Measurements from ENCODE around the gene SEPTIN3. TPM values are rescaled to one million over a fixed set of nuclear protein-coding genes. Genes with fewer than 3 reads are reported as not detected.

SEPTIN3 gene
- total RNA-seq, 1 donor from 2014 or later: 0.46 TPM

DNA sequence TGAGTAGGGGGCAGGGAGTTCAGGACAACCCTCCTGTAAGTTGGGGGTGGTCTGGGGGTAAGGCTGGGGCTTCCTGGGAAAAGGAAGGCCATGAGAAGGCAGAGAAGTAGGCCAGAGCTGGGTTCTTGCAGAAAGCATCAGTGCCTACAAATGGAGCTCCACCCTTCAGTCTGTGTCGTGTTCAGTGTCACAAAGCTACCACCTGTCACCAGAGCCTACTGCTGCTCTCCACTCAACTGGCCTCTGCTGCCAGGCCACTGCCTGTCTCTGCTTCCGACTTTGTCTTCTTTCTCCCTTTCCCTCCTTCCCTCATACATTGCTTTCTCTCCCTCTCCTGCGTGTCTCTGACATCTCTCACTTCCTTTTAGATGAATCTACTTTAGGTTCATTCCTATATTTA lies 26.0 kb downstream of the SEPTIN3 start:
- DNase-seq (ENCODE audit: extremely low spot score, unreplicated experiment): no peak
- TF ChIP-seq, protein P1, sequence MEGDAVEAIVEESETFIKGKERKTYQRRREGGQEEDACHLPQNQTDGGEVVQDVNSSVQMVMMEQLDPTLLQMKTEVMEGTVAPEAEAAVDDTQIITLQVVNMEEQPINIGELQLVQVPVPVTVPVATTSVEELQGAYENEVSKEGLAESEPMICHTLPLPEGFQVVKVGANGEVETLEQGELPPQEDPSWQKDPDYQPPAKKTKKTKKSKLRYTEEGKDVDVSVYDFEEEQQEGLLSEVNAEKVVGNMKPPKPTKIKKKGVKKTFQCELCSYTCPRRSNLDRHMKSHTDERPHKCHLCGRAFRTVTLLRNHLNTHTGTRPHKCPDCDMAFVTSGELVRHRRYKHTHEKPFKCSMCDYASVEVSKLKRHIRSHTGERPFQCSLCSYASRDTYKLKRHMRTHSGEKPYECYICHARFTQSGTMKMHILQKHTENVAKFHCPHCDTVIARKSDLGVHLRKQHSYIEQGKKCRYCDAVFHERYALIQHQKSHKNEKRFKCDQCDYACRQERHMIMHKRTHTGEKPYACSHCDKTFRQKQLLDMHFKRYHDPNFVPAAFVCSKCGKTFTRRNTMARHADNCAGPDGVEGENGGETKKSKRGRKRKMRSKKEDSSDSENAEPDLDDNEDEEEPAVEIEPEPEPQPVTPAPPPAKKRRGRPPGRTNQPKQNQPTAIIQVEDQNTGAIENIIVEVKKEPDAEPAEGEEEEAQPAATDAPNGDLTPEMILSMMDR (IDR thresholded peaks at IDR 0.05): no peak
- H3K9me3 Mint-ChIP-seq (ENCODE audit: unreplicated experiment): no peaks in the 10 kb centered on the region

DNA sequence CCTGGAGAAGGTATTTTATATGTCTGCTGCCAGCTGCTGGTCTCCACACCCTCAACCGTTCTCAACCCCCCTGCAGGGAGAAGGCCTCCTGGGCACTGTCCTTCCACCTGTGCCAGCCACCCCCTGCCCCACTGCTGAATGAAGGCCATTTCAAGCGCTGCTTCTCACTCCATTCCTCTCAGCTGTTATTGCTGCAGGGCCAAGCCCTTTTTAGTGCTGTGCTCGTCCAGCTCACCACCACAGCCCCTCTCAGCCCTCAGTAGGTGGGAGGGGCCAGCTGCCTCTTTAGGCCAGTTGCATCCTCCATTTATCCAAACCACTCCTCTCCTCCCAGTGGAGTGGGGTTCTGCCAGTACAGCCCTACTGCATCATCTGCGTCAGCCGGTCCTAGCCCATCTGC lies 27.6 kb downstream of the SEPTIN3 start:
- Mint-ChIP-seq H3K4me3 (ENCODE audit: unreplicated experiment) (no peak overlapping the region), H3K4me1 (ENCODE audit: unreplicated experiment) (no peaks in the 10 kb centered on the region), H3K27me3 (ENCODE audit: unreplicated experiment) (peaks cover 44% of the 10 kb centered on the region), H3K27ac (ENCODE audit: unreplicated experiment) (no peak overlapping the region), H3K9me3 (ENCODE audit: unreplicated experiment) (no peaks in the 10 kb centered on the region), H3K36me3 (ENCODE audit: unreplicated experiment) (no peaks in the 10 kb centered on the region)
- DNase-seq (ENCODE audit: extremely low spot score, unreplicated experiment): no peak
- TF ChIP-seq, protein P1 (IDR thresholded peaks at IDR 0.05): no peak

More for the DNA sequence above, 26.0 kb downstream of the SEPTIN3 start:
- H3K27me3 Mint-ChIP-seq (ENCODE audit: unreplicated experiment): peaks cover 31% of the 10 kb centered on the region
- no peak overlapping the region for H3K27ac Mint-ChIP-seq (ENCODE audit: unreplicated experiment)
- no peaks in the 10 kb centered on the region for H3K36me3 Mint-ChIP-seq (ENCODE audit: unreplicated experiment)
- no peak overlapping the region for H3K4me3 Mint-ChIP-seq (ENCODE audit: unreplicated experiment)
- H3K4me1 Mint-ChIP-seq (ENCODE audit: unreplicated experiment): no peaks in the 10 kb centered on the region

DNA sequence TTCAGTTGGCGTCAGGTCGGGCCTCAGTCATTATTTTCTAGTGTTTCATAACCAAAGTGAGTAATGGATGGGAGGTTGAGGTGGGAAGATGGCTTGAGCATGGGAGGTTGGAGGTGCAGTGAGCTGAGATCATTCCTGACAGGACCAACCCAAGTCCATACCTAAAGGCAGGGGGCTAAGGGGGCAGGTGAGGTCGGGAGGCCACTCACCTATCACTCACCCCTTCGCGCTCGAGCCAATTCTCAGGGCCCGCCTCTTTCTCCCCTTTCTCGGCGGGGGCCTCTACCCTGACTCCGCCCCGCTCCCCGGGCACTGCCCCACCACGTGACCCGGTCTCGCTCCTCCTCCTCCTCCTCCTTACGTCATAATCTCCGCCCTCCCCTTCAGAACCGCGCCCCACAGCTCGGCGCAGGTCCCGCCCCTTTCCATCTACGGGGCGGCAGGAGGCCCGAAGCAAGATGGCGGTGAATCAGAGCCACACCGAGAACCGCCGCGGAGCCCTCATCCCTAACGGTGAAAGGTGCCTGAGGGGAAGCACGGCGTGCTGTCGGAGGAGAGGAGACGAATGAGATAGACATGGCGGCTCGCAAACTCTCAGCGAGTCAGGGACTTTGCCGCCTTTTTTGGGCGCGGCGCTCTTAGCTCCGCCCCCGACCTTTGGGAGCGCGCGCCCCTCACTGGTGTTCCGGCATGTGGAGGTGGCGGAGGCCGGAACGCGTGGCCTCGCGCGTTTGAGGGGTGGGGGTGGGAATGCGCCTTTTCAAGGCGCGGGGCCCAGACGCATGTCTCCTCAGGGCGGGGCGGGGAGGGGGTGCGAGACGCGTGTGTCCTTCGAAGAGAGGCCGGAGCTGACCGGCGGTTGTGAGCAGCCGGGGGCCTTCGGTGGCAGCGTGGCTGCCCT lies 29.4 kb downstream of the SEPTIN3 start, which contains the start of gene WBP2NL:
WBP2NL (plus strand) TSS at position 428 of the 901 bp plus-strand sequence; CDS start at position 459, 31 bp downstream.
- H3K36me3 Mint-ChIP-seq (ENCODE audit: unreplicated experiment): no peaks in the 10 kb centered on the region

DNA sequence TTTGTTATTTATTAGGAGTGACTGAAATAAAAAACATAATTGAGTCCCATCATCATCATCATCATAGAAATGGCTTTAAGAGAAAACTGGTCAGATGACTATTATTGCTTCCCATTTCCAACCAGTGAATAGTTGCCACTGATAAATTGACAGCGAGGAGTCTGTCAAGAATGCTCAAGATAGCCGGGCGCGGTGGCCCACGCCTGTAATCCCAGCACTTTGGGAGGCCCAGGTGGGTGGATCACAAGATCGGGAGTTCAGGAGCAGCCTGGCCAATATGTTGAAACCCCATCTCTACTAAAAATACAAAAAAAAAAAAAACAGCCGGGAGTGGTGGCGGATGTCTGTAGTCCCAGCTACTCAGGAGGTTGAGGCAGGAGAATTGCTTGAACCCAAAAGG lies 31.2 kb downstream of the SEPTIN3 start:
- Mint-ChIP-seq H3K4me1 (ENCODE audit: unreplicated experiment) (no peaks in the 10 kb centered on the region), H3K27me3 (ENCODE audit: unreplicated experiment) (peaks cover 52% of the 10 kb centered on the region), H3K9me3 (ENCODE audit: unreplicated experiment) (no peaks in the 10 kb centered on the region), H3K36me3 (ENCODE audit: unreplicated experiment) (no peaks in the 10 kb centered on the region), H3K4me3 (ENCODE audit: unreplicated experiment) (no peak overlapping the region), H3K27ac (ENCODE audit: unreplicated experiment) (no peak overlapping the region)
- TF ChIP-seq, protein P1 (IDR thresholded peaks at IDR 0.05): no peak
- no peak for DNase-seq (ENCODE audit: extremely low spot score, unreplicated experiment)

More for the DNA sequence above, 29.4 kb downstream of the SEPTIN3 start, which contains the start of gene WBP2NL:
- Mint-ChIP-seq H3K4me1 (ENCODE audit: unreplicated experiment) (no peaks in the 10 kb centered on the region), H3K4me3 (ENCODE audit: unreplicated experiment) (no peak within 1 kb of the TSS), H3K9me3 (ENCODE audit: unreplicated experiment) (no peaks in the 10 kb centered on the region), H3K27ac (ENCODE audit: unreplicated experiment) (no peak within 1 kb of the TSS), H3K27me3 (ENCODE audit: unreplicated experiment) (peaks cover 53% of the 10 kb centered on the region)
- TF ChIP-seq, protein P1 (IDR thresholded peaks at IDR 0.05): no peak
- DNase-seq (ENCODE audit: extremely low spot score, unreplicated experiment): no peak

DNA sequence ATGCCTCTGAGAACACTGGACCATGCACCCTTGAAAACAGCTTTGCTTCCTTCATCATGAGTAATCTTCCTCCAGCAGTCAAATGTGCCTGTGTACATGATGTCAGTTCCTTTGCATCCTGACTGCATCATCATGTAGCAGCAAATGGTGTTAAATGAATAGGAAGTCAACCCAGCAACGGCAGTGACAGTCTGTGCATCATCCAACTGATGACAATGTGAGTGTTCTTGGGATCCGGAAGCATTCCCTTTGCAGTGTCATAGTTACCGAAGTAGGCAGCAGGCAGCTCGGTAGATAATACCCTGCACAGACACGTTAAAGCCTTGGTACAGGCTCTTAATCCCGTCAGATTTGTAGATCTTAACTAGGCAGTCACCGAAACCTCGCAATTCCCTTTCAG lies 31.9 kb downstream of the SEPTIN3 start:
- no peak overlapping the region for H3K4me3 Mint-ChIP-seq (ENCODE audit: unreplicated experiment)
- no peak for DNase-seq (ENCODE audit: extremely low spot score, unreplicated experiment)
- no peaks in the 10 kb centered on the region for H3K9me3 Mint-ChIP-seq (ENCODE audit: unreplicated experiment)
- TF ChIP-seq, protein P1 (IDR thresholded peaks at IDR 0.05): no peak
- H3K4me1 Mint-ChIP-seq (ENCODE audit: unreplicated experiment): no peaks in the 10 kb centered on the region
- no peak overlapping the region for H3K27ac Mint-ChIP-seq (ENCODE audit: unreplicated experiment)
- H3K27me3 Mint-ChIP-seq (ENCODE audit: unreplicated experiment): peaks cover 50% of the 10 kb centered on the region
- no peaks in the 10 kb centered on the region for H3K36me3 Mint-ChIP-seq (ENCODE audit: unreplicated experiment)
